ENCODE data around the gene MAPK8IP3. TPM values are rescaled to one million over a fixed set of nuclear protein-coding genes. Genes with fewer than 3 reads are reported as not detected.

MAPK8IP3 gene
- total and polyA plus RNA-seq, 9 of the 15 experiments (the other 6 are each of a cell fraction or from before 2014, with no cell fraction given): 0.17 to 58.7 (median 16.7) TPM

DNA sequence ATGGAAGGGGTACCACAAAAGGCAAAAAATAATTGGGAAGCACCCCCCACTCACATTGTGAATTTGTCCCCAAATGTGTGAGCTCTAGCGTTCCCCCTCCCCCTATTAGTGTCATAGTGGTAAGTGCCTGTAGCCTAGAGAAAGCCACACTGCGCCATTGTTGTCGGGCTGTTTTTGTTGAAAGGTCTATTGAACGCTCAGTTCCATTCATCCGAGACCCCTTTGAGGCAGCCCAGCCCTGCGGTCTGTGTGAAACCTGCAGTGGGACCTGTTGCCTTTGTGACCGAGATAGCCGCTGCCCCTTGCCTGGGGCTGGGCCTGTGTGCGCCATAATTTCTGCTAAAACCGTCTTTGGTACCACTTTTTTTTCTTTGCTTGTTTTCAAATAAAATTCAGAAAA, 25.0 kb upstream of the MAPK8IP3 start:
- no peak for ATAC-seq
- peaks cover 75% of the 10 kb centered on the region for H3K79me2 ChIP-seq (ENCODE audit: control insufficient read depth, insufficient read depth, low read length)
- FAIRE-seq: no peak
- no peak for DNase-seq (ENCODE audit: extremely low read depth in 1 of 4, low spot score in 3 of 4)
- no peaks in the 10 kb centered on the region for H3K9me3 ChIP-seq (replicated peaks; ENCODE audit: control insufficient read depth, insufficient read depth, low read depth, low read length)
- CTCF ChIA-PET (ENCODE audit: low intra/inter-chr PET ratio): interaction anchor here (0.5 kb wide), 1 partner anchor 65 kb away, joined by 5 read pairs; no protein-coding TSS in a partner anchor
- intact Hi-C loops (cut with micrococcal nuclease) (no loop called here), in situ Hi-C loops (cut with MboI) (no loop called here)
- peaks cover 58% of the 10 kb centered on the region for H3K36me3 ChIP-seq (ENCODE audit: control insufficient read depth, insufficient read depth, low read length)
- 94% methylated on average over 10 of the region's 10 CpGs for WGBS (ENCODE audit: insufficient coverage, low coverage, missing lambda C conversion rate)
- peak overlapping the region; percentile 81; the same call in 1 of the 3 replicates for H3K27ac ChIP-seq (ENCODE audit: extremely low read depth, low read depth, low read length)
- TF ChIP-seq MEF2D (tag; conservative IDR thresholded peaks at IDR 0.05; ENCODE audit: low read depth) (no peak), RBM34 (IDR thresholded peaks at IDR 0.05; ENCODE audit: borderline replicate concordance, insufficient read depth, low read length) (no peak), HMGXB4 (CRISPR knock-in tag; IDR thresholded peaks at IDR 0.05) (no peak), ZNF140 (CRISPR knock-in tag; IDR thresholded peaks at IDR 0.05) (no peak), CHD1 (IDR thresholded peaks at IDR 0.05; ENCODE audit: low read length) (no peak), DIDO1 (tag; IDR thresholded peaks at IDR 0.05; ENCODE audit: low read depth) (no peak)
- peaks cover 8% of the 10 kb centered on the region for H4K20me1 ChIP-seq (replicated peaks; ENCODE audit: control insufficient read depth, insufficient read depth, low read length)
- POLR2A ChIA-PET: interaction anchor here (1.2 kb wide), 1 partner anchor 20 kb away, joined by 3 read pairs; no protein-coding TSS in a partner anchor
- peak overlapping the region in 1 of 2 experiments; percentile 23; a peak in 1 of 4 replicates for H3K9ac ChIP-seq (ENCODE audit: insufficient read depth in 1 of 2, low read depth in 2 of 2, low read length in 2 of 2)
- no TSS peak for BruUV-seq (replicated peaks)
- H3K4me1 ChIP-seq (replicated peaks in 1 of 2; ENCODE audit: control insufficient read depth in 2 of 2, insufficient read depth in 2 of 2, low read length in 2 of 2): peaks cover 13 to 30% of the 10 kb centered on the region in 2 experiments; a peak in 4 of 5 replicates
- H2AFZ ChIP-seq (ENCODE audit: low read depth, low read length): no peak overlapping the region
- no peaks in the 10 kb centered on the region for H3K9me1 ChIP-seq (ENCODE audit: control insufficient read depth, insufficient read depth, low read length)
- no peaks in the 10 kb centered on the region for H3K27me3 ChIP-seq (ENCODE audit: control insufficient read depth in 2 of 2, insufficient read depth in 2 of 2, low read length in 2 of 2)
- H3K4me2 ChIP-seq (ENCODE audit: insufficient read depth, low read length): no peak overlapping the region
- no peak overlapping the region for H3K4me3 ChIP-seq
